GM12878 (cell line): ENCODE results near the gene GALNT18. TPM values are rescaled to one million over a fixed set of nuclear protein-coding genes. Genes with fewer than 3 reads are reported as not detected.

ENCODE experiments used
- ATAC-seq: fragments of 200-7000 bp; cut with Tn5 transposase; 3 replicates; pipeline ENCODE4 v1.9.1; 2020; ENCODE audit warnings: mild to moderate bottlenecking, moderate library complexity
- BruUV-seq: library from RNA; stranded (reverse); fragments of 400-500 nt; replicated peaks from 2 replicates; lab custom pipeline; 2021; lab: Mats Ljungman, UMichigan
- CTCF ChIA-PET: fragments of 300-600 bp; sonication (Branson Sonifier 250); formaldehyde crosslinking; extraction: SDS; loops from one replicate; lab custom pipeline; 2021; ENCODE audit warnings: inconsistent platforms; lab: Yijun Ruan, JAX
- POLR2A ChIA-PET: fragments of 350-600 bp; formaldehyde crosslinking; extraction: SDS; loops from one replicate; lab custom pipeline; 2021; ENCODE audit warnings: inconsistent platforms; lab: Charles Lee
- RAD21 ChIA-PET: fragments of 300-600 bp; sonication (Branson Sonifier 250); formaldehyde crosslinking; loops from one replicate; lab custom pipeline; 2023; ENCODE audit warnings: antibody characterized with exemption; ENCODE audit not compliant: unreplicated experiment; lab: Charles Lee
- SMC1A ChIA-PET: fragments of 300-600 bp; sonication (Branson Sonifier 250); formaldehyde crosslinking; loops from one replicate; lab custom pipeline; 2023; ENCODE audit not compliant: unreplicated experiment, uncharacterized antibody; lab: Charles Lee
- DNase-seq: peaks from one replicate; pipeline ENCODE4 v3.0.0-alpha.2; 2011; ENCODE audit warnings: low read depth, low spot score
- FAIRE-seq: peaks from 3 replicates; lab custom pipeline; 2011; peaks lifted over from hg19 to GRCh38; lab: Jason Lieb, UNC
- H2AFZ ChIP-seq: 2 replicates; pipeline ENCODE4 v1.6.0; 2011; ENCODE audit warnings: low read depth, low read length, control low read depth; ENCODE audit not compliant: control insufficient read depth
- H3K27ac ChIP-seq: 2 replicates; pipeline ENCODE4 v1.5.1; 2011; ENCODE audit warnings: control low read depth; ENCODE audit not compliant: control insufficient read depth, insufficient read depth
- H3K27me3 ChIP-seq, 2 experiments: replicated peaks in 1 of 2; 2 replicates each; pipeline versions ENCODE4 v1.6.0 to v1.6.1; 2011; ENCODE audit warnings: low read length in 1 of 2; ENCODE audit not compliant: control insufficient read depth in 2 of 2, insufficient read depth in 2 of 2
- H3K36me3 ChIP-seq, 2 experiments: 2 replicates each; pipeline ENCODE4 v1.5.1; 2011; ENCODE audit warnings: low read length in 1 of 2; ENCODE audit not compliant: control insufficient read depth in 2 of 2, insufficient read depth in 2 of 2
- H3K4me1 ChIP-seq: 2 replicates; pipeline ENCODE4 v1.6.1; 2011; ENCODE audit warnings: mild to moderate bottlenecking, low read length, moderate library complexity, mixed read lengths; ENCODE audit not compliant: control insufficient read depth, insufficient read depth
- H3K4me2 ChIP-seq: 2 replicates; pipeline ENCODE4 v1.6.0; 2011; ENCODE audit warnings: control low read depth; ENCODE audit not compliant: control insufficient read depth, insufficient read depth
- H3K4me3 ChIP-seq: fragments of 200-600 bp; sonication (generic); 2 replicates; pipeline ENCODE4 v1.5.1; 2016
- H3K79me2 ChIP-seq: 2 replicates; pipeline ENCODE4 v1.6.0; 2011; ENCODE audit warnings: low read length; ENCODE audit not compliant: control insufficient read depth, insufficient read depth
- H3K9ac ChIP-seq: 2 replicates; pipeline ENCODE4 v1.8.0; 2011; ENCODE audit warnings: low read length, control low read depth, mixed read lengths; ENCODE audit not compliant: control insufficient read depth, insufficient read depth
- H3K9me3 ChIP-seq: replicated peaks from 3 replicates; pipeline ENCODE4 v1.5.1; 2011; ENCODE audit warnings: mild to moderate bottlenecking, low read length; ENCODE audit not compliant: control insufficient read depth, insufficient read depth
- H4K20me1 ChIP-seq: 2 replicates; pipeline ENCODE4 v1.6.0; 2011; ENCODE audit not compliant: control insufficient read depth, insufficient read depth
- HDAC6 ChIP-seq: fragments of 200-600 bp; sonication (generic); IDR thresholded peaks from one replicate; pipeline ENCODE4 v1.8.0; 2017; ENCODE audit warnings: antibody characterized with exemption; ENCODE audit not compliant: unreplicated experiment
- IRF4 ChIP-seq: IDR thresholded peaks from 2 replicates; pipeline ENCODE4 v1.6.1; 2011; ENCODE audit warnings: low read depth, low read length
- SMARCA5 ChIP-seq: fragments of 450-650 bp; IDR thresholded peaks from 2 replicates; pipeline ENCODE4 v1.6.1; 2017; ENCODE audit warnings: mild to moderate bottlenecking
- SRF ChIP-seq, 2 experiments: IDR thresholded peaks; 2 replicates each; pipeline ENCODE4 v1.6.1; 2011; ENCODE audit warnings: low read depth in 2 of 2, low read length in 2 of 2, mild to moderate bottlenecking in 1 of 2, moderate library complexity in 1 of 2
- STAT1 ChIP-seq: fragments of 450-650 bp; conservative IDR thresholded peaks from 2 replicates; pipeline ENCODE4 v1.6.1; 2014; ENCODE audit warnings: antibody characterized with exemption, mild to moderate bottlenecking
- WRNIP1 ChIP-seq: IDR thresholded peaks from 2 replicates; pipeline ENCODE4 v1.6.1; 2011; ENCODE audit warnings: low read depth, low read length, improper control_type of control experiment, borderline replicate concordance
- WGBS: methylation state at CpG from one replicate; pipeline ENCODE4 v1.1.6; 2016; ENCODE audit warnings: low lambda C conversion rate; ENCODE audit not compliant: insufficient replicate concordance, insufficient coverage; ENCODE audit errors: missing lambda C conversion rate; 5-methylcytosine and 5-hydroxymethylcytosine counted together
- in situ Hi-C: fragments of 300-500 bp; cut with MboI; formaldehyde crosslinking; loops from 9 replicates; pipeline ENCODE4 v1.14.3; 2018; ENCODE audit warnings: mixed read lengths
- intact Hi-C: fragments of 100-400 bp; cut with micrococcal nuclease; formaldehyde crosslinking; loops from one replicate; pipeline ENCODE4 v1.14.2; 2022; ENCODE audit not compliant: unreplicated experiment
- polyA plus RNA-seq, 11 experiments: library from polyadenylated mRNA; depleted of rRNA in 4 of 11; unstranded in 6 of 11; stranded (reverse) in 5 of 11; fragments of >200 nt; fragmentation: Nextera tagmentation in 4 of 11; fragmentation: Illumina TruSeq in 1 of 11; extraction: Ambion mirVana in 4 of 11; extraction: Trizol in 1 of 11; gene quantifications; 1 replicate in 1 of 11; 2 replicates in 10 of 11; pipeline versions ENCODE4 v1.2.1 to v1.2.3, GENCODE V29; 2011 to 2016; ENCODE audit warnings: inconsistent platforms in 2 of 11, missing spikeins in 2 of 11, low read depth in 1 of 11
- total RNA-seq, 4 experiments: library from RNA; depleted of rRNA in 3 of 4; stranded (reverse); fragments of >200 nt in 3 of 4; fragmentation: Illumina TruSeq in 1 of 4; extraction: Trizol in 1 of 4; gene quantifications; 2 replicates each; pipeline versions ENCODE4 v1.2.1 to v1.2.3, GENCODE V29; 2013 to 2021
- TF ChIP-seq, protein P1 (sequence below): fragments of 450-650 bp; IDR thresholded peaks from 2 replicates; pipeline ENCODE4 v1.6.1; 2018; ENCODE audit warnings: mild to moderate bottlenecking, low read depth, moderate library complexity; ENCODE audit not compliant: partially characterized antibody

GALNT18 gene
- total and polyA plus RNA-seq, 10 of the 15 experiments (the other 5 are each of a cell fraction or from before 2014, with no cell fraction given), result 1.2 to 14.2 (median 6.3) TPM

DNA sequence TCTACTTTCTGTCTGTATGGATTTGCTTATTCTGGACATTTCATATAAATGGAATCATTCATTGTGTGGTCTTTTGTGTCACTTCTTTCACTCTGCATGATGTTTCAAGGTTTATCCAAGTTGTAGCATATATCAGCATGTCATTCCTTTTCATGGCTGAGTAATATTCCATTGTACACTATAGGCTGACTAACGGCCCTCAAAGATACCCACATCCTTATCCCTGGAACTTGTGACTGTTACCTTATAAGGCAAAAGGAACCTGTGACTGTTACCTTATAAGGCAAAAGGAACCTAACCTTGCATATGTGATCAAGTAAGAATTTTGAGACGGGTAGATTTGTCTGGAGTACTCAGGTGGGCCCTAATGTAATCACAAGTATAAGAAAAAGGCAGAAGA, 380.5 kb downstream of the GALNT18 start:
- Histone ChIP-seq H3K27ac (no peak overlapping the region), H3K36me3 (no peaks in the 10 kb centered on the region), H2AFZ (no peak overlapping the region), H3K9ac (no peak overlapping the region), H3K4me3 (no peak overlapping the region), H4K20me1 (no peaks in the 10 kb centered on the region), H3K79me2 (no peaks in the 10 kb centered on the region), H3K9me3 (no peaks in the 10 kb centered on the region), H3K4me1 (peaks cover 13% of the 10 kb centered on the region; the same call in 1 of the 2 replicates), H3K4me2 (no peak overlapping the region), H3K27me3 (no peaks in the 10 kb centered on the region)
- intact Hi-C loops, result no loop called here
- TF ChIP-seq SMARCA5 (no peak), SRF (IDR thresholded peaks at IDR 0.05; ENCODE audit: low read depth in 2 of 2, low read length in 2 of 2) (peak in 1 of 2 experiments; percentile 56; a peak in 1 of 4 replicates), STAT1 (no peak), WRNIP1 (no peak), IRF4 (no peak), HDAC6 (no peak)
- TF ChIP-seq, protein P1, sequence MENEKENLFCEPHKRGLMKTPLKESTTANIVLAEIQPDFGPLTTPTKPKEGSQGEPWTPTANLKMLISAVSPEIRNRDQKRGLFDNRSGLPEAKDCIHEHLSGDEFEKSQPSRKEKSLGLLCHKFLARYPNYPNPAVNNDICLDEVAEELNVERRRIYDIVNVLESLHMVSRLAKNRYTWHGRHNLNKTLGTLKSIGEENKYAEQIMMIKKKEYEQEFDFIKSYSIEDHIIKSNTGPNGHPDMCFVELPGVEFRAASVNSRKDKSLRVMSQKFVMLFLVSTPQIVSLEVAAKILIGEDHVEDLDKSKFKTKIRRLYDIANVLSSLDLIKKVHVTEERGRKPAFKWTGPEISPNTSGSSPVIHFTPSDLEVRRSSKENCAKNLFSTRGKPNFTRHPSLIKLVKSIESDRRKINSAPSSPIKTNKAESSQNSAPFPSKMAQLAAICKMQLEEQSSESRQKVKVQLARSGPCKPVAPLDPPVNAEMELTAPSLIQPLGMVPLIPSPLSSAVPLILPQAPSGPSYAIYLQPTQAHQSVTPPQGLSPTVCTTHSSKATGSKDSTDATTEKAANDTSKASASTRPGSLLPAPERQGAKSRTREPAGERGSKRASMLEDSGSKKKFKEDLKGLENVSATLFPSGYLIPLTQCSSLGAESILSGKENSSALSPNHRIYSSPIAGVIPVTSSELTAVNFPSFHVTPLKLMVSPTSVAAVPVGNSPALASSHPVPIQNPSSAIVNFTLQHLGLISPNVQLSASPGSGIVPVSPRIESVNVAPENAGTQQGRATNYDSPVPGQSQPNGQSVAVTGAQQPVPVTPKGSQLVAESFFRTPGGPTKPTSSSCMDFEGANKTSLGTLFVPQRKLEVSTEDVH, result no peak
- ChIA-PET POLR2A (no interaction called here), RAD21 (no interaction called here), SMC1A (no interaction called here), CTCF (no interaction called here)
- WGBS, result 50% methylated on average over 2 of the region's 2 CpGs
- DNase-seq, result no peak
- in situ Hi-C loops, result no loop called here
- no peak for ATAC-seq
- BruUV-seq, result no TSS peak
- FAIRE-seq, result no peak
